Astrocyte of the spinal cord (primary cell): ENCODE results near the gene FYN.
A peak's percentile ranks its signal among the peaks of the same experiment; 100 is the strongest.

Experiments
- DNase-seq: peaks from one replicate; pipeline ENCODE4 v3.0.0; 2011; ENCODE audit warnings: low read depth, low spot score
- H3K4me3 ChIP-seq: 2 replicates; pipeline ENCODE4 v1.5.1; 2011; ENCODE audit warnings: low read depth, mild to moderate bottlenecking, low read length, moderate library complexity
- in situ Hi-C: cut with HindIII; loops from 2 replicates; pipeline ENCODE4 v1.10.0; 2017; ENCODE audit warnings: low sequenced_read_pairs
- TF ChIP-seq, protein P1 (sequence below): IDR thresholded peaks from 2 replicates; pipeline ENCODE4 v1.5.1; 2012; ENCODE audit warnings: low read depth, mild to moderate bottlenecking, low read length, inconsistent platforms

Gene FYN

DNA sequence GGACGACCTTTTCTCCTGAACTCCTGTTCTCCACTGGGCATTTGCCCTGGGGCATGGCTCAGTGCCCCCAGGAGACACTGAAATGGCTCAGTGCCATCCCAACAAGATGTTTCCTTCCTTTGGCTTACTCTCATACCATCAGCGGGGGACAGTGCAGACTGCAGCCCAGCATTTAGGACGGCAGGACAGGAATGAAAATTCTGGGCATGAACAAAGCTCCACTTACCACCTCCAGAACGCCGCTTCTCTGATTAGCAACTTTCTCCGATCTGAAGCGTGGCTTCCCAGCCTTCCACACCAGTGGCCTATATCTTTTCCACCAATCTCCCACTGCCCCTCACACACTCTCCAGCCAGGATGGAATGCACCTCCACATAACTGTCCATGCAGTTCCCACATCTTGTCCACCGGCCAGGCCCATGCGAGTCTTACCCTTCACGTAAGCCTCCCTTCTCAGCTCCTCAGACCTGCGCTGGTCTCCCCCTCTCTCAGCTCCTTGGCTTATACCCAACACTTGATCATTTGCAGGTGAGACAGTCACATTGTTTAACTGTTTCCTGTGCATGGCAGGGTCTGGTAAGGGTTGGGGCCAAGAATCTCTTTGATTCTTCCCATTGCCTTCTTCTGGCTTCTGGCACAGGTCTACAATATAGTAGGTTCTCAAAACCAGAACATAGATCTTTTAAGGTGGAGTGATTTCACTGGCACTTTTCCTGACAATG lies 114.5 kb downstream of the FYN start:
- TF ChIP-seq, protein P1, sequence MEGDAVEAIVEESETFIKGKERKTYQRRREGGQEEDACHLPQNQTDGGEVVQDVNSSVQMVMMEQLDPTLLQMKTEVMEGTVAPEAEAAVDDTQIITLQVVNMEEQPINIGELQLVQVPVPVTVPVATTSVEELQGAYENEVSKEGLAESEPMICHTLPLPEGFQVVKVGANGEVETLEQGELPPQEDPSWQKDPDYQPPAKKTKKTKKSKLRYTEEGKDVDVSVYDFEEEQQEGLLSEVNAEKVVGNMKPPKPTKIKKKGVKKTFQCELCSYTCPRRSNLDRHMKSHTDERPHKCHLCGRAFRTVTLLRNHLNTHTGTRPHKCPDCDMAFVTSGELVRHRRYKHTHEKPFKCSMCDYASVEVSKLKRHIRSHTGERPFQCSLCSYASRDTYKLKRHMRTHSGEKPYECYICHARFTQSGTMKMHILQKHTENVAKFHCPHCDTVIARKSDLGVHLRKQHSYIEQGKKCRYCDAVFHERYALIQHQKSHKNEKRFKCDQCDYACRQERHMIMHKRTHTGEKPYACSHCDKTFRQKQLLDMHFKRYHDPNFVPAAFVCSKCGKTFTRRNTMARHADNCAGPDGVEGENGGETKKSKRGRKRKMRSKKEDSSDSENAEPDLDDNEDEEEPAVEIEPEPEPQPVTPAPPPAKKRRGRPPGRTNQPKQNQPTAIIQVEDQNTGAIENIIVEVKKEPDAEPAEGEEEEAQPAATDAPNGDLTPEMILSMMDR: no peak
- no peak for DNase-seq
- in situ Hi-C loops: no loop called here
- H3K4me3 ChIP-seq: no peak overlapping the region

DNA sequence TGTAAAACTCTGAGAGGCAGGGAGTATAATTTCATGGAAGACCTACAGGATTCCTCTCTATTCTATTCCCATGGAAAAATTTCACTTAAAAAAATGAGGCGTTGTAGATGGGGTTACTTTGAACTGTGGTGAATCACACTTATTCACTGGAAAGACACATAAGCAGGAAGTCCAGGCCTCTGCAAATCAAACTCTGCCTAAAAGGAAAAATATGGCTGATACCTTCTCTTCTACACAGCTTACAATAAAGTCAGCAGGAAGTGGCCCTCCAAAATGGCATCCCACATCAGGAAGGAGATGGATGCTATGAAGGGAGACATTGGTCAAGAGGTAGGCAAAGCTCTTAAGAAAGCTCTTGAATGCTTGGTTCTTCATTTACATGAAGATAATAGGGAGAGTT lies 115.9 kb downstream of the FYN start:
- TF ChIP-seq, protein P1: no peak
- peak; percentile 71 for DNase-seq
- H3K4me3 ChIP-seq: no peak overlapping the region
- in situ Hi-C loops: no loop called here

DNA sequence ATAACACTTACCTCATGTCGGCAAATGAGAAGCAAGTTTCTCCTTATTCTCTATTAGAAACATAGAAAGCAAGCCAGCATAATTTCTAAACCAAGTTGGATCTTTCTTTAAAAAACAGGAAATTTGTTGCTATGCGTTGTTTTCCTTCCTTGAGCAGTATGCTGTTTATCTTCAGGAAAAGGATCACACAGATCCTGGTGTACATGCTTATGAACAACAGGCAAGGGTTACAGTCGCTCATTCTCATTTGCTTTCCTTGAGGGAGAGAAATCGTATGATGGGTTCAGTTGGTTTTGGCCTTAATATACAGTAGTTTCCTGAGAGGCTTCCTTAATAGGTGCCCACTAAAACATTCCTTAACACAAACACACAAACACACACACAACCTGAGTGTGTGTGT lies 118.8 kb downstream of the FYN start:
- in situ Hi-C loops: no loop called here
- no peak overlapping the region for H3K4me3 ChIP-seq
- no peak for DNase-seq
- TF ChIP-seq, protein P1: no peak

DNA sequence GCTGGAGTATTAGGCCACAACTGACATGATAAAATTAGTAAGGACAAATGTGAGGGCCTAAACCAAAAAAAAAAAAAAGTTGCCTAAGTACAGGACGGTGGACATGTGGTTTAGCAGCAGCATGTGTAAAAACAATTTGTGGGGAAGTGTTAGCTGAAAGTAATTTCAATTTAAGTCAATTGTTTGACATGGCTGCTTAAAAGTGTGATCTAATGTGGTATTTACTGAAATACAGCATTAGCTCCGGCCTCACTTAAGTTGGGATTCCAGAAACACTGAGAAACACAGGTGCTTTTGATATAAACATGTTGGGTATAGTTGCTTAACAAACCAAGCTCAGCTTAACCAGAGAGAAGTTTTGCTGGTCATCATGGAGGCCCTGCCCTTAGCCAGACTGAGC lies 119.7 kb downstream of the FYN start:
- DNase-seq: no peak
- H3K4me3 ChIP-seq: no peak overlapping the region
- TF ChIP-seq, protein P1: no peak
- in situ Hi-C loops: no loop called here

DNA sequence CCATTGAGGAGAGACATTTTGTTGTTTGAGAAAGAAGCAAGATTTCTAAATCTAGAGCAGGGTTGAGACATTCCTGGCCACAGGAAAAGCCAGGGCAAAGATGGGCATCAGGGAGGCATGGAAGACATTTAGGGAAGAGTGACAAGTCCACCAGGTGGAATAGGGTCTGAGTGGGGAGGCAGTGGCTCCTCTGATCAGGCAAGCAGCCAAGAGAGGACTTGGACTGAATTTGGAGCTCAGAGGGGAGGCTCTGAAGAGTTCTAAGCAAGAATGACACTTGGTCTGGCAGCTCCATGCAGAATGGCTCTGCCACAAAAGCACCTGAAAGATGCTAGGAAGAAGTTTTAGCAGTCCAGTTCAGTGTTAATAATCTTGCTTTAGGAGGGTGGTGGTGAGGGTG lies 120.8 kb downstream of the FYN start:
- DNase-seq: no peak
- in situ Hi-C loops: no loop called here
- H3K4me3 ChIP-seq: no peak overlapping the region
- TF ChIP-seq, protein P1: no peak

DNA sequence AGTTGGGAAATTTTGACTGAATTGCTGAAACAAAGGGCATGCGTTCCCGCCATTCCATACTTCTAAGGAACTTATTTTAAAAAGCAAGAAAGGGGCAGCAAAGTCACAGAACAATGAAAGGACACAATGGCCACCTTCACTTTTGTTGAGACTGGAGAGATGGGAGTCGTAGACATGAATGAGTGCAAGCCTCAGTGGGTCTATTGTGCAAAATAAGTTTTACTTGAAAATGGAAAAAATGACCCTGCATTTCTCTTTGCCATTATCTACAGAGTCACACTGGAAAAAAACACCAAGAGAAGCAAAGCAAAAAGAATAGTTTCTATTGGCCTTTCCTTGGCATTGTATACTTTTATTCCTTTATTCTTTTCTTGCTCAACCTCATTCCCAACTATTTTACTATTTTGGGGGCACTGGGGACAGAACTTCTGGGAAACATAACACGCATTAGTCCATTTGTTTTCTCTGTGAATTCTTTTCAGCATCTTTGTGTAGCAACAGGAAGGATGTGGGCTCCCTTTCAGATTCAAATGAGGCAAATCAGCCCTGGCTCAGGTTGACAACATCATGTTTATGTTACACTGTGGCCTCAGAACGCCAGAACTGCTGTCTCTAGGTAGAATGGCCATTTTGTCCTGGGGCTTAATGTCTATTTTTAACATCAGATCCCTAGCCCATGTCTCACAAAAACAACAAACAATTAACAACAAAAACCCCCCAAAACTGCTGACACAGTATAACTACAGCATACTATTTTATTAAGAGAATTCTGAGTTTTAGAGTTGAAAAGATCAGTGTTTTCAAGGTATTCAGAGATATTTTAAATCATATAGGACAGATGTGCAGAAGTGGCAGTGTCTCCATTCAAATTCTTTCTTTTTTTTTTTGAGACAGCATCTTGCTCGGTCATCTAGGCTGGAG lies 122.2 kb downstream of the FYN start:
- DNase-seq: peak; percentile 82
- in situ Hi-C loops: no loop called here
- no peak overlapping the region for H3K4me3 ChIP-seq
- TF ChIP-seq, protein P1: no peak
